Esophagus squamous epithelium (tissue), 5 donors: ENCODE results near the gene KCNQ1. TPM values are rescaled to one million over a fixed set of nuclear protein-coding genes. Genes with fewer than 3 reads are reported as not detected.

Experiments
- DNase-seq: peaks from one replicate; lab custom pipeline; 2025; lab: John Stamatoyannopoulos, UW
- H3K27ac ChIP-seq, 4 donors: fragments of 200-600 bp; sonication (generic); one replicate each; pipeline ENCODE4 v1.5.1; 2016 to 2019; ENCODE audit warnings: mild to moderate bottlenecking in 1 of 4
- H3K27me3 ChIP-seq, 4 donors: fragments of 200-600 bp; sonication (generic); 1 replicate in 3 of 4; 2 replicates in 1 of 4; pipeline versions ENCODE4 v1.5.1 to v1.6.0; 2017 to 2021; ENCODE audit warnings: antibody characterized with exemption in 1 of 4
- H3K36me3 ChIP-seq, 3 donors: fragments of 200-600 bp; sonication (generic); one replicate each; pipeline ENCODE4 v1.5.1; 2016 to 2019
- H3K4me1 ChIP-seq, 3 donors: fragments of 200-600 bp; sonication (generic); one replicate each; pipeline ENCODE4 v1.5.1; 2017 to 2019
- H3K4me3 ChIP-seq, 4 donors: fragments of 200-600 bp; sonication (generic); 1 replicate in 3 of 4; 2 replicates in 1 of 4; pipeline ENCODE4 v1.5.1; 2016 to 2019; ENCODE audit warnings: mild to moderate bottlenecking in 2 of 4, moderate library complexity in 1 of 4
- H3K9me3 ChIP-seq, 3 donors: fragments of 200-600 bp; sonication (generic); one replicate each; pipeline ENCODE4 v1.5.1; 2016 to 2019
- POLR2A ChIP-seq, 4 donors: fragments of 450-650 bp; IDR thresholded peaks; one replicate each; pipeline ENCODE4 v1.6.1; 2017; ENCODE audit warnings: antibody characterized with exemption in 4 of 4, mild to moderate bottlenecking in 4 of 4, moderate library complexity in 3 of 4
- WGBS, 2 donors: methylation state at CpG; one replicate each; pipeline ENCODE4 v1.1.5; 2018; 5-methylcytosine and 5-hydroxymethylcytosine counted together
- intact Hi-C: fragments of 100-400 bp; cut with DNase I; formaldehyde crosslinking; loops from one replicate; pipeline ENCODE4 v1.15.0; 2022
- total RNA-seq, 4 donors: library from RNA; depleted of rRNA; stranded (reverse); fragments of >200 nt; gene quantifications; one replicate each; pipeline ENCODE4 v1.1.0, GENCODE V29; 2016
- TF ChIP-seq, protein P1 (sequence below), 6 experiments: fragments of 450-650 bp in 4 of 6; fragments of 200-600 bp in 2 of 6; sonication (generic) in 2 of 6; IDR thresholded peaks; one replicate each; pipeline ENCODE4 v1.5.1; 2016 to 2019; ENCODE audit warnings: antibody characterized with exemption in 6 of 6, mild to moderate bottlenecking in 4 of 6, moderate library complexity in 4 of 6
- donor health status: DM: yes; HTN: yes; CAD: no.

KCNQ1 gene
- total RNA-seq, 4 donors from 2014 or later, result 0.61 to 3.1 (median 0.72) TPM

DNA sequence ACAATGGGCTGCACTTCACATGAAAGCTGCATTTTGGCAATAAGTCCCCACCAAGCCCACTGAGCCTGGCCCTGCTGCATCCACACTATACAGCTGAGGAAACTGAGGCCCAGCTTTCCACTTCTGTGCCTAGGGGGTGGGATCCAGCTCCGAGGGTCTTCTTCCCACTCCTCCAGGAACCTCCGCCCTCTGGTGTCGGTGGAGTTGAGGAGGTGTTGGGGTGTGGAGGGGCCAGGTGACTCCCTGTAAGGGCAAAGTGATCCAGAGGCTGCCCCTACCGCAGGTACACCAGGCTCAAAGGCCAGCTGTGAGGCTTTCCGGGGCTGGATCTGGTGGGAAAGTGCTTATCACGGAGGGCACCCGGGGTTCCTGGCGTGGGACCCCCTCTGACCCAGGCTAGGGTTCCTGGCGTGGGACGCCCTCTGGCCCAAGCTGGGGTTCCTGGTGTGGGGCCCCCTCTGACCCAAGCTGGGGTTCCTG is 125.0 kb downstream of the KCNQ1 start:
- TF ChIP-seq, protein P1, sequence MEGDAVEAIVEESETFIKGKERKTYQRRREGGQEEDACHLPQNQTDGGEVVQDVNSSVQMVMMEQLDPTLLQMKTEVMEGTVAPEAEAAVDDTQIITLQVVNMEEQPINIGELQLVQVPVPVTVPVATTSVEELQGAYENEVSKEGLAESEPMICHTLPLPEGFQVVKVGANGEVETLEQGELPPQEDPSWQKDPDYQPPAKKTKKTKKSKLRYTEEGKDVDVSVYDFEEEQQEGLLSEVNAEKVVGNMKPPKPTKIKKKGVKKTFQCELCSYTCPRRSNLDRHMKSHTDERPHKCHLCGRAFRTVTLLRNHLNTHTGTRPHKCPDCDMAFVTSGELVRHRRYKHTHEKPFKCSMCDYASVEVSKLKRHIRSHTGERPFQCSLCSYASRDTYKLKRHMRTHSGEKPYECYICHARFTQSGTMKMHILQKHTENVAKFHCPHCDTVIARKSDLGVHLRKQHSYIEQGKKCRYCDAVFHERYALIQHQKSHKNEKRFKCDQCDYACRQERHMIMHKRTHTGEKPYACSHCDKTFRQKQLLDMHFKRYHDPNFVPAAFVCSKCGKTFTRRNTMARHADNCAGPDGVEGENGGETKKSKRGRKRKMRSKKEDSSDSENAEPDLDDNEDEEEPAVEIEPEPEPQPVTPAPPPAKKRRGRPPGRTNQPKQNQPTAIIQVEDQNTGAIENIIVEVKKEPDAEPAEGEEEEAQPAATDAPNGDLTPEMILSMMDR (IDR thresholded peaks at IDR 0.05), result no peak
- TF ChIP-seq POLR2A (IDR thresholded peaks at IDR 0.05), result no peak
- H3K27ac ChIP-seq, result no peak overlapping the region
- H3K27me3 ChIP-seq, result no peaks in the 10 kb centered on the region
- H3K36me3 ChIP-seq, result no peaks in the 10 kb centered on the region
- no peak overlapping the region for H3K4me3 ChIP-seq
- intact Hi-C loops, result no loop called here
- H3K4me1 ChIP-seq, result peaks cover 0 to 2% (median 0%) of the 10 kb centered on the region in 3 donors
- 0% methylated on average over 1 of the region's 10 CpGs; no CpG with 5 or more reads in 1 of the 2 donors for WGBS, 2 donors
- no peaks in the 10 kb centered on the region for H3K9me3 ChIP-seq
- no peak for DNase-seq

DNA sequence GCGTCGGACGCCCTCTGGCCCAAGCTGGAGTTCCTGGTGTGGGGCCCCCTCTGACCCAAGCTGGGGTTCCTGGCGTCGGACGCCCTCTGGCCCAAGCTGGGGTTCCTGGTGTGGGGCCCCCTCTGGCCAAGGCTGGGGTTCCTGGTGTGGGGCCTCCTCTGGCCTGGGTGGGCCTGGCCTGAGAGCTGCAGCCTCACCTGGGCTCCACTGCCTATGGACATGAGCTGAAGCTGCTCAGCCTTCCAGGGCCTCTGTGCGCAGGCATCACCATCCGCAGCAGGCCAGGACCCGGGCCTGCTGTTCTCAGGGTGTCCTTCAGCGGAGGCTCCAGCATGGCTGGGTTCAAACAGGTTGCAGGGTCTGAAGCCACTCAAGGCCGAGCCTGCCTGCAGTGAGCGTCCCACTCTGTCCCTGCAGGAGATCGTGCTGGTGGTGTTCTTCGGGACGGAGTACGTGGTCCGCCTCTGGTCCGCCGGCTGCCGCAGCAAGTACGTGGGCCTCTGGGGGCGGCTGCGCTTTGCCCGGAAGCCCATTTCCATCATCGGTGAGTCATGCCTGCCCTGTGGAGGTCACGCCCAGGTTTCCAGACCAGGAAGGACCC is 125.5 kb downstream of the KCNQ1 start:
- no peak overlapping the region for H3K4me3 ChIP-seq
- H3K4me1 ChIP-seq, result peaks cover 0 to 5% (median 0%) of the 10 kb centered on the region in 3 donors
- intact Hi-C loops, result no loop called here
- H3K36me3 ChIP-seq, result no peaks in the 10 kb centered on the region
- no peak for TF ChIP-seq POLR2A (IDR thresholded peaks at IDR 0.05)
- TF ChIP-seq, protein P1 (IDR thresholded peaks at IDR 0.05), result no peak
- H3K27ac ChIP-seq, result no peak overlapping the region
- WGBS, 2 donors, result 85 to 93% methylated on average over 3 to 4 of the region's 26 CpGs
- no peaks in the 10 kb centered on the region for H3K27me3 ChIP-seq
- no peak for DNase-seq
- no peaks in the 10 kb centered on the region for H3K9me3 ChIP-seq

DNA sequence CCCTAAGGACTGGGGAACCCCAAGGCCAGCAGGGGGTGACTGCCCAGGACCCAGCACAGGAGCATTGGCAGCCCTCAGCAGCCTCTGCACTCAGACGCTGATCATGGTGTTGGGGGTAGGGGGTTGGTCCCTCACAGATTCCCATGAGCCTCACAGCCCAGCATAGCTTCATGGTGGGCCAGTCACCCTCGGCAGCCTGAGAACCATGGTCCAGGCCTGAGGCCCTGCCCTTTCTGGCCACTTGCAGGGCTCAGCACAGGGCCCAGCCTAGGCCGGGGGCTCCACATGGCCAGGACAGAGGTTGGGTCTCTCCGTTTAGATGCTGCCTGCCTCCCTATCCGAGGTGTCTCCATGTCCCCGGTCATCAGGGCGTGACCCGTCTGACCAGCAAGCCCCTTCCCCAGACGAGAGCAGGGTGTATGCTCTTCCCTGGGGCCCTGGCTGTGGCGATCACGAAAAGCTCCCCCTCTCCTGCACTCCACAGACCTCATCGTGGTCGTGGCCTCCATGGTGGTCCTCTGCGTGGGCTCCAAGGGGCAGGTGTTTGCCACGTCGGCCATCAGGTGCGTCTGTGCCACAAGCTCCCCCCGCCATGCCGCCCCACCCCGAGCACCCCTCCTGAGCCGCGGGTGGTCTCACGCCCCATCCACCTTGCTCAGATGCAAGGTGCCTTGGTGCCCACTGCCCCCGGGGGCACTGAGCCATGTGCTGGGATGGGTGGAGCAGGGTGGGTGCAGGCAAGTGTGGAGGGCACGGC is 126.2 kb downstream of the KCNQ1 start:
- TF ChIP-seq, protein P1 (IDR thresholded peaks at IDR 0.05), result no peak
- no peak for DNase-seq
- Histone ChIP-seq H3K36me3 (no peaks in the 10 kb centered on the region), H3K27me3 (no peaks in the 10 kb centered on the region), H3K4me3 (no peak overlapping the region), H3K4me1 (peaks cover 0 to 5% (median 0%) of the 10 kb centered on the region in 3 donors), H3K9me3 (no peaks in the 10 kb centered on the region), H3K27ac (no peak overlapping the region)
- intact Hi-C loops, result no loop called here
- no CpG with 5 or more reads among the region's 25 CpGs for WGBS, 2 donors

DNA sequence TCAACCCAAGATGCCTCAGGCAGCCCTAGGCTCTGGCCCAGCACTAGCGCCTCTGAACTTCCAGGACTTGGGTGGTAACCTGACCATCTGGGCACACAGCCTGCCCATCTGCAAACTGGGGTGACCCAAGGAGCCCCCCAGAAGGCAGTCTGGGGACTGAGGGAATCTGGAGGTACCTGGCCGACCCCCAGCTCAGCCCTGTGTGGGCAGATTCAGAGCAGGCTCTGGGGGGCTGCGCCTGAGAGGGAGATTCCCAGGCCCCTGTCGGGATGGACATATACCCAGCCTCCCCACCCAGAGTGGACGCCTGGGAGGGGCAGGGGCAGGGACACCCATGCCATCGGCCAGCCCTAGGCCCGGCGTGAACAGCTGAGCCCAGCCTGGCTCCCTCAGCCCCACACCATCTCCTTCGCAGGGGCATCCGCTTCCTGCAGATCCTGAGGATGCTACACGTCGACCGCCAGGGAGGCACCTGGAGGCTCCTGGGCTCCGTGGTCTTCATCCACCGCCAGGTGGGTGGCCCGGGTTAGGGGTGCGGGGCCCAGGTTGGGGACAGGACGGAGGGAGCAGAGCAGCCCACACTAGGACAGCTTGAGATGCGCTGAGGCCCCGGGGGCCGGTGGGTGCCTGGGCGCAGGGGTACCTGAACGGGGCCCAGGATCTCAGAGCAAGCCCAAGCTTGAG is 126.9 kb downstream of the KCNQ1 start:
- no peak for TF ChIP-seq POLR2A (IDR thresholded peaks at IDR 0.05)
- TF ChIP-seq, protein P1 (IDR thresholded peaks at IDR 0.05), result no peak
- 95% methylated on average over 8 of the region's 23 CpGs; no CpG with 5 or more reads in 1 of the 2 donors for WGBS, 2 donors
- H3K9me3 ChIP-seq, result no peaks in the 10 kb centered on the region
- peaks cover 0 to 5% (median 0%) of the 10 kb centered on the region in 3 donors for H3K4me1 ChIP-seq
- H3K36me3 ChIP-seq, result no peaks in the 10 kb centered on the region
- intact Hi-C loops, result no loop called here
- H3K4me3 ChIP-seq, result no peak overlapping the region
- H3K27me3 ChIP-seq, result no peaks in the 10 kb centered on the region
- no peak for DNase-seq
- H3K27ac ChIP-seq, result no peak overlapping the region
